NCI-H1436 treated with DMSO at 0.1 percent for 48 hours (cell line): ENCODE data around the gene C3orf20.
"Not testable (repeated sequence)": the region's sequence is repeated elsewhere in the genome, so short reads cannot be mapped to it uniquely, and the experiment has no call there.

ENCODE experiments used
- DNase-seq: peaks from one replicate; lab custom pipeline; 2025; lab: John Stamatoyannopoulos, UW

The C3orf20 gene

DNA sequence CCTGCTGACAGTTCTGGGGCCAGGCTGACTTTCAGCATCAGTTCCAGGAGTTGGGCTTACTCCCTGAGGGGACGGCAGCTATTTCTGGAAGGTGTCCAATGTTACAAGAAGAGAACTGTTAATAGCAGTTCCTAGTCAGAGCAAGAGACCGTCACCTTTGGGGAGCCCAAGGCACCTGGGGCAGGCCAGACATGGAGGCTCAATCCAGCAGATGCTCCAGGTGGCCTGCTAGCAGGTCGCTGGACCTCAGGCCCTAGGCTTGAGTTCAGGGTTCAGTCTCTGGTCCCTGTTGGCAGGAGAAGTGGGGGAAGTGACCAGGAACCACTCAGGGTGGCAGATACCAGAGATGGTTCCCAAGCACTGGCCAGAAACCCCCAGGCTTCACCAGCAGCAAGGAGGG lies 25.9 kb downstream of the C3orf20 start:
- no peak for DNase-seq

DNA sequence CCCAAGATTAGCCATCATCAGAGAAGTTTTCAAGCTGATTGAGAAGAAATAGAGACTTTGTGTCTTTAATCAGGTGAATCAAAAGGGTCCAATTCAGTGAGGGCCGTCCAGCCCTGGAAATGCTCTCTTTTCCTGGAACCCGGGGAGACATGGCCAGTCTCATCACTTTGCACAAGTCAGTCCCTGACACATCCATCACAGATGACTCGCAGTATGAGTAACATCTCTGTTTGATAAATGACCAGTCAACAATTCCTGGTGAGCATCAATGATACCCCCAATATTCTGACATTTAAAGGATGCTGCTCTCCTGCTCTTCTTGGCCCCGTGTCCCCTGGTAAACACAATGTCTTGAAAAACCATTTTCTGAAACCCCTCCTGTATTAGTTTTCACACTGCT lies 26.7 kb downstream of the C3orf20 start:
- DNase-seq = no peak

- no peak for DNase-seq
Measured at GRCh38 chr3:14703128-14703750, 28.3 kb downstream of the C3orf20 start.

- no peak for DNase-seq
Measured at GRCh38 chr3:14703791-14704190, 28.9 kb downstream of the C3orf20 start.

- DNase-seq = no peak
Measured at GRCh38 chr3:14706096-14706495, 31.2 kb downstream of the C3orf20 start.

GRCh38 chr3:14716591-14716990 lies 41.6 kb downstream of the C3orf20 start:
- DNase-seq = no peak

DNA sequence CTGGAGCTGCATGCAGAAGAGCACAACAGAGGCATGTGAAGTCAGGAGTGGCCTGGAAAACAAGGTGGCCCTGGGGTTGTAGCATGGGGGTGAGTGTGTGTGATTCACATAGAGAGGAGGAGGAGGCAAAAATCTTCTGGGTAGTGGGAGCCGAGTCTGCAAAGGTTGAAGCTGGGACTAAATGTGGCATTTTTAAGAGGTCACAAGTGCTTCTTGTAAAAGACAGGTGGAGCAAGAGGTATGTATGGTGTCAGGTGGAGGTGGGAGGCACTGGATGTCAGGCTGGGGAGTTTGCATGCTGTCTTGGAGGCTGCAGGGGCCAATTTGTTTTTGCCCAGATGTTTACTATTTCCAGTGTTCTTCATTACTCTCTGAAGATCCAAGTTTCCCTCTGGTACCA lies 42.4 kb downstream of the C3orf20 start:
- no peak for DNase-seq

- no peak for DNase-seq
Measured at GRCh38 chr3:14718539-14718938, 43.6 kb downstream of the C3orf20 start.

DNA sequence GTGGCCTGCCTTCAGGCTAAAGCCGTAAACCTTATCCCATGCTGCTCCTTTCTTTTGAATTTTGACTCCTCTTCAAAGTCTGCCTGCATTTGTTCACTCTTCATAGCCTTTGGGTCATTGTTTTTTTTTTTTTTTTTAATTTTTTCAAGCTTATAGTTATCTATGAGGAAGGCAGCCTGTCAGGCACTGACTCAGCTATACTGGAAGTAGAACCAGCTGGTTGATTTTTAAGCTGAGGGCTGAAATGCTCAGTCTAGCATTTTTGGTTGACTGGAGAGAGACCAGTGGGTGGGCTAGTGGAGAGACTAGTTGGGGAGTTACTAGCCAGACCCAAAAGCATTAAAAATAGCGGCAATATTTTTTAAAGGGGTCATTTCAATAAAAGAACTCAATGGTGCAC lies 44.1 kb downstream of the C3orf20 start:
- no peak for DNase-seq

GRCh38 chr3:14721126-14721864 lies 46.4 kb downstream of the C3orf20 start:
- no peak for DNase-seq

DNA sequence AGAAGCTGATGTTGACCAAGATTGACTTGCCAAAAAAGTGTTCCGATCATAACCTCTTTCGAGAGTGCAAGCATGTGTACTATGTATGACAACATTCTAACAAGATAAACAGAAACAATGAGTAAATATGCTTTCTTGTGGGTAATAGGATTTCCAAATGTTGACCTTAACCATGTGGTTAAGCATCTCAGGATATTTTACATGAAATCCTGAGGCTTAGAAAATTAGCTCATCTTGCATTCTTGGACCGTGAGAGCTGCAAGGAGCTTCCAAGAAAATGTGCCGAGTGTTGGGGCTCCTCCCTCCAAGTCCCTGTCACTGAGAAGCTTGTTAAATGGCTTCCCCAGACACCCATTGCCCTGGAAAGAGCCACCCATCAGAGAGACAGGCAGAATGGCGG lies 50.1 kb downstream of the C3orf20 start:
- no peak for DNase-seq

DNA sequence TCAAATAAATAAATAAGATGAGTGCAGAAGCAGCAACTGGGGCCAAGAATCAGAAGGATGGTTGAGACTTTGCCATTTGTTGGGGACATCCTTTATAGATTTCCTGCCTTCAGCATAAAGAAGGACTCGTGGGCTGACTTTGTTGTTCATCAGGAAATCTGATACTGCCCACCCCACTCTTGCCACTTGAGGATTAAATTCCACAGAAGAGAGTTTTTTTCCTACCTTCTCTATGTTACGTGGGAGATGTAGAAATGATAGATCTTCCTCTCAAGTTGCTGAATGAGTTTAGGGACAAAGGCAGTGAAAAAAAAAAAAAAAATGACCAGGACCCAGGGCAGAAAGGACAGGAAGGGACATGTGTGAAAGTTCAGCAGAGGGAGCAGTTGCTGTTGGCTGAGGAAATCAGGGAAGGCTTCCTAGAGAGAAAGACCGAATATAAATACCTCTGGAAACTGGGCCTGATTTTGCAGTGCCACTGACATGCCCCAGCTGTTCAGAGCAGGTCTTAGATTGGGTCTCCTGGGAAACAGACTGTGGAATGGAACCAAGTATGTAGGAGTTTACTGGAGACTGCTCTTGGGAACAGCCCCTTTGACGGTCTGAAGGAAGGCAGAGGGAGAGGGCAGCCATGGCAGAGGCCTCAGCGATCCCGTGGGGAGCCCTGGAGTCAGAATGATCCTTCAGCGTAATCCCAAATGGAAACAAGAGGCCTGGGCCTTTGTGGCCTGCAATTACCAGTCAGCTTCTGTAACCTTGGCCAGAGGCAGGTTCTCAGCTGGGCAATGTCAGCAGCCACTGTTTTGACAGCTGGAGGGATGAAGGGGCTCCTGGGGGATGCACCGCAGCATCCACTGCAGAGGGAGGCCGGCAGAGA lies 50.9 kb downstream of the C3orf20 start:
- DNase-seq = no peak

DNA sequence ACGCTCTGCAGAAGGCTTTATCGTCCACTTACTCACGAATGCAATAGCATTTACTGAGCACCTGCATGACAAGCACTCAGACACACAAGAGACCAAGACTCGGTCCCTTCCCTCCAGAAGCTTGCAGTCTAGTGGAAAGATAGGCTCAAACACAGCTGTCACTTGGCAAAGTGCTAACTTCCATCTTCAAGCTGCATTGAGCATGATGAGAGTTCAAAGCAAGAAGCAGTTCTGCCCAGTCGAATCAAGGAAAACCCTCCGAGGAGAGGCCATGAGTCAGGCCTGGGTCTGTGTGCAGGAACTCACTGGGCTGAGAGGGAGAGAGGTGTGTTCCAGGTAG lies 51.5 kb downstream of the C3orf20 start:
- no peak for DNase-seq

- no peak for DNase-seq
Measured at GRCh38 chr3:14728113-14728512, 53.2 kb downstream of the C3orf20 start.

GRCh38 chr3:14730703-14731382 lies 55.9 kb downstream of the C3orf20 start:
- DNase-seq = no peak

DNA sequence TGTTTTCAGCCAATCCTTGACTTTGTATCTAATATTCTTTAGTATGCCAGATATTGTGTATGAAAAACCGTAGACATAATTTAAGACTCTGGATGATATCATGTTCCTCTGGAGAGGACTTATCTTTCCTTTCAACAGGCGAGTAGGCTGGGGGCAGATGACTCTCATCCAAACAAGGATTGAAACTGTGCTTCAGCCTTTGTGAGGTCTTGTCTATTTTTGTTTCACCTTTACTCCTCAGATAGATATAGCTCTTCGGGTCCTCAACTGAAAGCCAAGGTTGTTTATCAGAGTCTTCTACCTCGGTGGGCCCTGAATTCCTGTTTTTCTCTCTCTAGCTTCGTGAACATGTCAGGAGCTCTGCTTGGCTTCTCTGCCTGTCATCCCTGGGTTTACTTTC lies 66.0 kb downstream of the C3orf20 start:
- no peak for DNase-seq

GRCh38 chr3:14741510-14741909 lies 66.6 kb downstream of the C3orf20 start:
- DNase-seq = no peak

DNA sequence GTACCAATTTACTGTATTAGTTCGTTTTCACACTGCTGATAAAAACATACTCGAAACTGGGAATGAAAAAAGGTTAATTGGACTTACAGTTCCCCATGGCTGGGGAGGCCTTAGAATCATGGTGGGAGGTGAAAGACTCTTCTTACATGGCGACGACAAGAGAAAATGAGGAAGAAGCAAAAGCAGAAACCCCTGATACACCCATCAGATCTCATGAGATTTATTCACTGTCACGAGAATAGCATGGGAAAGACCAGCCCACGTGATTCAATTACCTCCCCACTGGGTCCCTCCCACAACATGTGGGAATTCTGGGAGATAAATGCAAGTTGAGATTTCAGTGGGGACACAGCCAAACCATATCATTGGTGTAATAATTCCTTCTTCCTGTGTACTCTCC lies 69.6 kb downstream of the C3orf20 start:
- DNase-seq = no peak

DNA sequence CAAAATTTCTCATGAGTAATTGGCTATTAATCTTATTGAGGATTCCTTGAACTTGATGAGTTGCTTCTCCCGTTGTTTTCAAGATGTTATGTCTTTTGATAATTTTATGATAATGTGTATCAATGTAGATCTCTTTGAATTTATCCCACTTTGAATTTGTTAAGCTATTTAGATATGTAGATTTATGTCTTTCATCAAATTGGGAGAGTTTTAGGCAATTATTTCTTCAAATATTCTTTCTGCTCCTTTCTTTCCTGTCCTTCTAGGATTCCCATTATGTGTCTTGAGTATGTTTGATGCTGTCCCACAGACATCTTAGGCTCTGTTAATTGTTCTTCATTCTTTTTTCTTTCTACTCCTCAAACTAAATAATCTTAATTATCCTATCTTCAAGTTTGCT lies 75.7 kb downstream of the C3orf20 start:
- DNase-seq = no peak

DNA sequence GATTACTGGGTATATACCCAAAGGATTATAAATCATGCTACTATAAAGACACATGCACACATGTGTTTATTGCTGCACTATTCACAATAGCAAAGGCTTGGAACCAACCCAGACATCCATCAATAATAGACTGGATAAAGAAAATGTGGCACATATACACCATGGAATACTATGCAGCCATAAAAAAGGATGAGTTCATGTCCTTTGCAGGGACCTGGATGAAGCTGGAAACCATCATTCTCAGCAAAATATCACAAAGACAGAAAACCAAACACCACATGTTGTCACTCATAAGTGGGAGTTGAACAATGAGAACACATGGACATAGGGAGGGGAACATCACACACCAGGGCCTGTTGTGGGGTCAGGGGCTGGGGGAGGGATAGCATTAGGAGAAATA lies 78.0 kb downstream of the C3orf20 start:
- not testable (repeated sequence) for DNase-seq

GRCh38 chr3:14757153-14757700 lies 82.3 kb downstream of the C3orf20 start:
- no peak for DNase-seq

GRCh38 chr3:14758297-14758696 lies 83.4 kb downstream of the C3orf20 start:
- DNase-seq = no peak
